ENCODE results near the gene RALGAPA2.

RALGAPA2 gene

GRCh38 chr20:20528861-20529260, 183.6 kb downstream of the RALGAPA2 start:
- DNase-seq = no peak

GRCh38 chr20:20527661-20528060, 184.8 kb downstream of the RALGAPA2 start:
- DNase-seq = no peak

GRCh38 chr20:20525756-20526155, 186.7 kb downstream of the RALGAPA2 start:
- peak; percentile 70 to 71 for DNase-seq

- no peak for DNase-seq
Measured at GRCh38 chr20:20525214-20525613, 187.2 kb downstream of the RALGAPA2 start.

- DNase-seq = no peak
Measured at GRCh38 chr20:20524756-20525155, 187.7 kb downstream of the RALGAPA2 start.

- DNase-seq = no peak
Measured at GRCh38 chr20:20521736-20522135, 190.7 kb downstream of the RALGAPA2 start.

- DNase-seq = no peak
Measured at GRCh38 chr20:20520776-20521175, 191.7 kb downstream of the RALGAPA2 start.

- no peak for DNase-seq
Measured at GRCh38 chr20:20519269-20519668, 193.2 kb downstream of the RALGAPA2 start.

- no peak for DNase-seq
Measured at GRCh38 chr20:20518263-20518662, 194.2 kb downstream of the RALGAPA2 start.

- DNase-seq = no peak
Measured at GRCh38 chr20:20517296-20517695, 195.1 kb downstream of the RALGAPA2 start.

- no peak for DNase-seq
Measured at GRCh38 chr20:20513720-20514119, 198.7 kb downstream of the RALGAPA2 start.

GRCh38 chr20:20505554-20505953, 206.9 kb downstream of the RALGAPA2 start:
- no peak for DNase-seq

GRCh38 chr20:20503777-20504530, 208.5 kb downstream of the RALGAPA2 start:
- DNase-seq = no peak

GRCh38 chr20:20501128-20501527, 211.3 kb downstream of the RALGAPA2 start:
- DNase-seq = no peak

GRCh38 chr20:20500312-20500711, 212.1 kb downstream of the RALGAPA2 start:
- DNase-seq = no peak

GRCh38 chr20:20499439-20499838, 213.0 kb downstream of the RALGAPA2 start:
- no peak for DNase-seq

- DNase-seq = no peak
Measured at GRCh38 chr20:20498076-20498861, 214.2 kb downstream of the RALGAPA2 start.

- DNase-seq = no peak
Measured at GRCh38 chr20:20497242-20497978, 215.0 kb downstream of the RALGAPA2 start.

GRCh38 chr20:20495729-20496503, 216.5 kb downstream of the RALGAPA2 start:
- no peak for DNase-seq

GRCh38 chr20:20493701-20494100, 218.7 kb downstream of the RALGAPA2 start:
- no peak for DNase-seq

GRCh38 chr20:20492521-20493332, 219.7 kb downstream of the RALGAPA2 start:
- peak; percentile 96 to 97 for DNase-seq

- peak; percentile 47 to 58 for DNase-seq
Measured at GRCh38 chr20:20491784-20492264, 220.6 kb downstream of the RALGAPA2 start.
